DMS 273 (cell line): ENCODE results near the gene PTPRS.
"Not testable (repeated sequence)": the region's sequence is repeated elsewhere in the genome, so short reads cannot be mapped to it uniquely, and the experiment has no call there.

ENCODE experiments used
- DNase-seq: peaks from one replicate; lab custom pipeline; 2025; ENCODE audit not compliant: unreplicated experiment; lab: John Stamatoyannopoulos, UW

Gene PTPRS

GRCh38 chr19:5340637-5341447 is at the start of gene PTPRS:
Gene PTPRS (minus strand): TSS chr19:5340812. CDS start chr19:5286140, 54,672 bp downstream.
- DNase-seq, result peak; percentile 96

GRCh38 chr19:5389353-5389752 is 48.7 kb upstream of the PTPRS start:
- no peak for DNase-seq

GRCh38 chr19:5387472-5387871 is 46.9 kb upstream of the PTPRS start:
- no peak for DNase-seq

- DNase-seq, result no peak
Observed at GRCh38 chr19:5386841-5387240, 46.2 kb upstream of the PTPRS start.

- DNase-seq, result not testable (repeated sequence)
Observed at GRCh38 chr19:5381197-5381596, 40.6 kb upstream of the PTPRS start.

DNA sequence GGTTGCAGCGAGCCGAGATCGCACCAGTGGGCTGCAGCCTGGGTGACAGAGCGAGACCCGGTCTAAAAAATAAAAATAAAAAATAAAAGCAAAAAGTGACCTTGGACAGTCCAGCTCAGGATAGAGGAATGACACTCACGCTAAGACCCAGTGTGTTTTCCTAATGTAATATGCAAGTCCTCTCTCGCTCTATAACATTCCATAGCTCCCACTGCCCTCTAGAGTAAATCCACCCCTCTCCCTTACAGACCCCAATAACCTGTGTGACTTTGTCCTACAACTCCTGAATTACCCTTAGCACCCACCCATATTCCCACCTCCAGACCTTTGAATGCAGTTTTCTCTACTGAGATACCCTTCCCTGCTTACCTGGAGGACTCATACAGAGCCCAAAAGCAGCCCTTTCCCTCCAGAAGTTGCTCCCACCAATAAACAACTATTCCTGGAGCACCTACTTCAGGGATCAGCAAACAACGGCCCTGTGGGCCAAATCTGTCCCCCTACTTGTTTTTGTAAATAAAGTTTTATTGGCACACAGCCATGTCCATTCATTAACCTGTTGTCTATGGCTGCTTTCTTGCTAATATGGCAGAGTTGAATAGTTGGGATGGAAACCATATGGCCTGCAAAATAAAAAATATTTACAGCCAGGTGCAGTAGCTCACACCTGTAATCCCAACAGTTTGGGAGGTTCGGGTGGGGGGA is 39.8 kb upstream of the PTPRS start:
- DNase-seq, result no peak

DNA sequence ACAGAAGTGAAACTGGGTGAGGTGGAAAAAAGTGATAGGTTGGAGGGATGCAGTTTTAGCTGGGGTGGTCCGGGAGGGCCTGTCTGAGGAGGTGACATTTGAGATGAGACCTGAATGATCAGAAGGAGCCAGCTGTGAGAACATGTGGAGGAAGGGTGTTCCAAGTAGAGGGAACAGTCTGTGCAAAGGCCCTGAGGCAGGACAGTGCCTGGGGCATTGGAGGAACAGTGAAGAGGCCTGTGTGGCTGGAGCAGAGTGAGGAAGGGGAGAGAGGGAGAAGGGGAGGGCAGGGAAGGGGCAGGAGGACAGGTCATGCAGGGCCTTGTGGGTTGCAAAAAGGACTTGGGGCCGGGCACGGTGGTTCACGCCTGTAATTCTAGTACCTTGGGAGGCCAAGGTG is 36.3 kb upstream of the PTPRS start:
- DNase-seq, result no peak

DNA sequence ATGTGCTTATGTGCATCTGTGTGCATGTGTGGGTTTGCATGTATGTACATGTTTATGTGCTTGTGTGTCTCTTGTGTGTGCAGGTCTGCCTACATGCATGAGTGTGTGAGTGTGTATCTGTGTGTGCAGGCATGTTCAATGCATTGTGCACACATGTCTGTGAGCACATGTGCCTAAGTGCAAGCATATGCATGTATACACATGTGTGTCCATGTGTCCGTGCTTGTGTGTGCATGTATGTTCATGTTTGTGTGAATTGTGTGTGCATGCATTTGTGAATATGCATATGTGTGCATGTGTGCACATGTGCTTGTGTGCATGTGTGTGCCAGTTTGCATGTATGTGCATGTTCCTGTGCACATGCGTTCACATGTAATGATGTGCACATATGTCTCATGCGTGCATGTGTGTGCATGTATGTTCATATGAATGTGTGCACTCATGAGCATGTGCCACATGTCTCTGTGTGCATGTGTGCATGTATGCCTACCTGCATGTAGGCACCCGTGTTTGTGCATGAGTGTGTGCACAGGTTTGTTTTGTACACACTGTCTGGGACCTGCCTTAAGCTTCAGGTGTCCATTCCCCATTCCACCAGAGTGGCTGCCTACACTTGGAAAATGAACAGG is 32.1 kb upstream of the PTPRS start:
- DNase-seq, result no peak

GRCh38 chr19:5369962-5370367 is 29.4 kb upstream of the PTPRS start:
- DNase-seq, result peak; percentile 74

- no peak for DNase-seq
Observed at GRCh38 chr19:5369304-5369703, 28.7 kb upstream of the PTPRS start.

DNA sequence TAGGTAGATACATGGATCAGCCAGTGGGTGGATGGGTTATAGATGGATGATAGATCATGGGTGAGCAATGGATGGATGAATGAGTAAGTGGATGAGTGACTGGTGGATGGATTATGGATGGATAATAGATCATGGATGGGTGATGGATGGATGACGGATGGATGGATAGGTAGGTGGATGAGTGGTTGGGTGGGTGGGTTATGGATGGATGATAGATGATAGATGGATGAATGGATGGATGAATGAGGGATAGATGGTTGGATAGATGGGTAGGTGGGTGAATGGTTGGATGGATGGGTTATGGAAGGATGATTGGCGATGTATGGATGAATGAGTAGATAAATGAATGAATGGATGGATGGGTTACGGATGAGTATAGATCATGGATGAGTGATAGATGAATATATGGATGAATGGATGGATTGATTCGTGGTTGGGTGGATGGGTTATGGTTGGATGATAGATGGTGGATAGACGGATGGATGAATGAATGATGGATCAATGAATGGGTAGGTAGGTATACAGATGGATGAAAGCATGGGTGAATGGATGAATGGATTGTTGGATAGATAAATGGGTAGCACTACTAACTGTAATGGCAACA is 27.0 kb upstream of the PTPRS start:
- no peak for DNase-seq

DNA sequence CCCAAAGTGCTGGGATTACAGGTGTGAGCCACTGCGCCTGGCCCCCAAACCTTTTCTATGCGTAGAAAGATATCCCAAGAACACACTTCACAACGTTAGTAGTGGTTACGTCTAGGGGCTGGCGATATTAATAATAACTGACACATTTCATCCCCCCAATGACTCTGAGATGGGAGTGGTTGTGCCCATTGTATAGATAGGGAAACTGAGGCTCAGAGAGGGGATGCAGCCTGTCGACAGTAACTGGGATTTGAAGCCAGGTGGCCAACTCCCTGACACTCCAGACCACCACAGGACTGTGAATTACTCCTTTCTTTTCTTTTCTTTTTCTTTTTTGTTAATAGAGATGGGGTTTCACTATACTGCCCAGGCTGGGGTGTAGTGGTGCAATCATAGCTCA is 25.3 kb upstream of the PTPRS start:
- DNase-seq, result no peak

DNA sequence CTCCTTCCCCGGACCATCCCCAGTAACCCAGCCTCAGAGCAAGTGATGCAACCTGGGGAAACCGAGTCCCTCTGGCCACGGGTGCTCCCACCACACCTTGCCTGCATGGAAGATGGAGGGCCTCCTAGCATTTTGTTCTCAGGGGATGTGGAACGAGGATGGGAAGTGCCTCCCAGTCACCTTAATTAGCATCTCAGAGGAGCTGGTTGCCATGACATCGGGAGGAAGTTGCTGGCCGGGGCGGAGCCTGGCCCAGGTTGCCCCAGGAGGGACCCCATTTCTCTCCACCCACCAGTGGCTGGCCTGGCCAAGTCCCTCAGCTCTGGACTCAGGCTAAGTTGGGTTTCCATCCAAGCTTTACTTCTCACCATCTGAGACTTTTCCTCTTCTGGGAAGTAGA is 24.1 kb upstream of the PTPRS start:
- peak; percentile 47 for DNase-seq

- DNase-seq, result not testable (repeated sequence)
Observed at GRCh38 chr19:5361839-5362238, 21.2 kb upstream of the PTPRS start.

DNA sequence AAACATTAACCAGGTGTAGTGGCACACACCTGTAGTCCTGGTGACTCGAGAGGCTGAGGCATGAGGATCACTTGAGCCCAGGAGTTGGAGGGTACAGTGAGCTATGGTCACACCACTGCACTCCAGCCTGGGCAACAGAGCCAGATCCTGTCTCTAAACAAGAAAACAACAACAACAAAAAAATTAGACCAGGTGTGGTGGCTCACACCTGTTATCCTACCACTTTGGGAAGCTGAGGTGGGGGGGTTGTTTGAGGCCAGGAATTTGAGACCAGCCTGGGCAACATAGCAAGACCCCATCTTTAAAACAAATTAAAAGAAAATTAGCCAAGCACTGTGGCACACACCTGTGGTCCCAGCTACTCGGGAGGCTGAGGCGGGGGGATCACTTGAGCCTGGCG is 20.8 kb upstream of the PTPRS start:
- DNase-seq, result no peak

GRCh38 chr19:5360003-5360780 is 19.6 kb upstream of the PTPRS start:
- DNase-seq, result peak; percentile 51

DNA sequence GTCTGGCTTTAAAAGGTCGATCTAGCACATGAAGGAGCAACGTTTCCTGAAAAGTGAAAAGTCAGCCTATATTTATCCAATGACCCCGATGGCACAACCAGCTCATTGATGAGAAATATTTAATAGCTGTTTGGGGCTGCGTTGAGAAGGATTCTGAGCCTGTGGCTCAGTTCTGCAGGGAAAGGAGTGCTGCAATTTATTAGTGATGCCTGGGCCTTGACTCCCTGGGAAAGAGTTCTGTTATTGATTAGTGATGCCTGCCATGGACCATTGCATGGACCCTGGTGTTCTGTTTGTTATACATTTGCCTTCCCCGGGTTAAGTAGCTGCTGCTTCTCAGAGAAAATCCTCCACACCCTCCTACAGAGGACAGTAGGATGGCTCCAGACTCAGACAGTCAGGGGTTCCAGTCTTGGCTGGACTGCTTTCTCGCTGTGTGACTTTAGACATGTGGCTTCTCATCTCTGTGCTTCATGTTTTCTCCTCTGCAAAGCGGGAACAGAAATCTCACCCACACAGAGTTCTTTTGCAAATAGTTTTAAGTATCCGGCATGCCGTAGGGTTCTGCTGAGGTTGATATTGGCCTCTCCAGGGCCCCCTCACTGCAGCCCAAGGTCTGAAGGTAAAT is 17.7 kb upstream of the PTPRS start:
- peak; percentile 70 for DNase-seq

DNA sequence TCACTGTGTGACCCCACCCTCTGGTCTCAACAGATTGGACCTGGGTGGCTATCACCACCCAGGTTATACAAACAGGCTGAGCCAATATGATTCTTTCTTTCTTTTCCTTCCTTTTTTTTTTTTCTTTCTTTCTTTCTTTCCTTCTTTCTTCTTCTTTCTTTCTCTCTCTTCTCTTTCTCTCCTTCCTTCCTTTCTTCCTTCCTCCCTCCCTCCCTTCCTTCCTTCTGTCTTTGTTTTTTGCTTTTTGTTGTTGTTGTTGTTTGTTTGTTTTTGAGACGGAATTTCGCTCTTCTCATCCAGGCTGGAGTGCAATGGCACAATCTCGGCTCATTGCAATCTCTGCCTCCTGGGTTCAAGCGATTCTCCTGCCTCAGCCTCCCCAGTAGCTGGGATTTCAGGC is 17.0 kb upstream of the PTPRS start:
- DNase-seq, result no peak

DNA sequence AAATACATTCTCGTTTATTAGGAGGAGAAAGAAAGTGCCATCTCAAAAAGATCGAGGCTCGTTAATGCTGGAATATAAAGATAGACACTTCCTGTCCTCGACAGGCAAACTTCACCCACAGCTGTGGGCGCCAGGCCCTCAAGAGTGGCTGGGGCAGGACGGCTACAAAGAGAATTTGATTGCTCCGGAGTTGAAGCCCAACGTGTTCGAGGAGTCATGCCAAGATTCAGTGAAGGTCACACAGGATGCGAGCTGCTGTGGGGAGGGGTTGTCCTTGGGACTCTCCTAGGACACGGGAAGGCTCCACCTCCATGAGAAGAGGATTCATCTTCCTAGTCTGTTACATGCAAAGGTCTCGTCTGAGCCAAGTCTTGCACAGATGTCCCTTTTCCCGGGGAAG is 16.3 kb upstream of the PTPRS start:
- peak; percentile 45 for DNase-seq

- DNase-seq, result no peak
Observed at GRCh38 chr19:5356428-5356827, 15.8 kb upstream of the PTPRS start.
